Smooth muscle cell of the brain vasculature (primary cell): ENCODE data around the gene MFNG.
"Not testable (repeated sequence)": the region's sequence is repeated elsewhere in the genome, so short reads cannot be mapped to it uniquely, and the experiment has no call there.

Source experiments
- DNase-seq: peaks from one replicate; pipeline ENCODE4 v3.0.0-alpha.2; 2012; ENCODE audit warnings: low read depth, low spot score

MFNG gene

DNA sequence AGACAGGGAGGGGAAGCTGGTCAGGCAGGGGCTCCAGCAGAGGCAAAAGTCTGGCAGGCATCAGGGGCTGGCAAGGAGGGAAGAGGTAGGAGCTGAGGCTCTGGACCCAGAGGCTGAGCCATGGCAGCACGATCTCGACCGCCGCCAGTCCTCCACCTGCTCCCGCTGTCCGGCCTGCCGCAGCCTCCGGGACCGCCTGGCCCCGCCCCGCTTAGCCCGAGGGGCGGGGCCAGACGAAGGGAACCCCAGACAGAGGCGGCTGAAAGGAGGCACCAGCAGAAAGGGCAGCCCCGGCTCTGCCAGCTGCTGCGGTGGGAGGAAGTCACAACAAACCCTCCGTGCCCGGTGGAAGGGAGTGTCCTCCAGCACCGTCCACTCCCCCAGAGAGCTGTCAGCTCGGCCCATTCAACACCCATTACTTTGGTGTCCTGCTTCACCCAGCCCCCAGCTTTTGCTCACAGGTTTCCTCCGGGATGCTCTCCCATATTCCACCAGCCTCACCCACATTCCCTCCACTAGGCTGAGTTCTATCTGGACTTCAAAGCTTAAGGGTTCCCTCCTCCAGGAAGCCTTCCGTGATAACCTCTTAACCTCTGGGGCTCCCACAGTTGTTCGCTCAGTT lies at the start of gene MFNG:
Gene MFNG (minus strand): TSS at position 161 of the 622 bp plus-strand sequence. CDS start 207 bp downstream, outside the sequence.
- no peak for DNase-seq

DNA sequence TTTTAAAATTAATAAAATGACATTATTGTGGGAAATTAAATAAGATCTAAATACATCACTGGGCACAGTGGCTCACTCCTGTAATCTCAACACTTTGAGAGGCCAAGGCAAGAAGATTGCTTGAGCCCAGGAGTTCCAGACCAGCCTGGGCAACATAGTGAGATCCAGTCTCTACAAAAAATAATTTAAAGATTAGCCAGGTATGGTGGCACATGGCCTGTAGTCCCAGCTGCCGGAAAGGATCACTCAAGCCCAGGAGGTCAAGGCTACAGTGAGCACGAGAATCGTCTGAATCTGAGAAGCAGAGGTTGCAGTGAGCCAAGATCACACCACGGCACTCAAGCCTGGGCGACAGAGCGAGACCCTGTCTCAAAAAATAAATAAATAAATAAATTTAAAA lies 49.0 kb upstream of the MFNG start:
- no peak for DNase-seq

GRCh38 chr22:37534445-37534844 lies 48.3 kb upstream of the MFNG start:
- no peak for DNase-seq

- DNase-seq, result no peak
Measured at GRCh38 chr22:37533995-37534394, 47.8 kb upstream of the MFNG start.

DNA sequence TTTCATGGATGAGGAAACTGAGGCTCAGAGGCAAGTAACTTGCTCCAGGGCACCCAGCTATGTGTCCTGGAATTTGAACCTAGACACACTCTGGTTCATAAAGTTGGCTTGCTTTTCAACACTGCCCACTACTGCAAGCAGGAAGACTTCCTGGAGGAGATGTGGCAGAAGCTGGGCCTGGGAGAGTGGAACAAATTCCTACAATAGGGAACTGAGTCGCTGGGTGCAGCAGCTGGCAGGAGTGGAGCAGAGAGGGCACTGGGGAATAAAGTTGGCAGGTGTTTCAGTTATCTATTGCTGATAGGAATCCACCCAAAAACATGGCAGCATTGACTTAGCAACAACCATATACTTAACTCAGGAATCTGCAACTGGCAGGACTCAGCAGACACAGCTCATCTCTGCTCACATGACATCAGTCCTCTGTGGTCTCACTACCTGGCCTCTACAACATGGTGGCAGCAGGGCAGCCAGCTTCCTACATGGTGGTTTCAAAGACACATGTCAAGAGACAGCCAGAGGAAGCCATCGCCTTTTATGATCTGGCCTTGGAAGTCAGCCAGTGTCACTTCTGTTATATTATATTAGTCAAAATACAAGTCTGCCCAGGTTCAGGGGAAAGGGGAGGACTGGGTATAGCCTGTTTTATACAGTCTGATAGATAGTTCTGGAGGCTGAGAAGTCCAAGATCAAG lies 43.6 kb upstream of the MFNG start:
- no peak for DNase-seq

- not testable (repeated sequence) for DNase-seq
Measured at GRCh38 chr22:37527952-37528351, 41.8 kb upstream of the MFNG start.

- not testable (repeated sequence) for DNase-seq
Measured at GRCh38 chr22:37527081-37527752, 41.0 kb upstream of the MFNG start.

GRCh38 chr22:37526376-37526775 lies 40.2 kb upstream of the MFNG start:
- no peak for DNase-seq

GRCh38 chr22:37525746-37526350 lies 39.7 kb upstream of the MFNG start:
- no peak for DNase-seq

GRCh38 chr22:37525073-37525745 lies 39.0 kb upstream of the MFNG start:
- no peak for DNase-seq

DNA sequence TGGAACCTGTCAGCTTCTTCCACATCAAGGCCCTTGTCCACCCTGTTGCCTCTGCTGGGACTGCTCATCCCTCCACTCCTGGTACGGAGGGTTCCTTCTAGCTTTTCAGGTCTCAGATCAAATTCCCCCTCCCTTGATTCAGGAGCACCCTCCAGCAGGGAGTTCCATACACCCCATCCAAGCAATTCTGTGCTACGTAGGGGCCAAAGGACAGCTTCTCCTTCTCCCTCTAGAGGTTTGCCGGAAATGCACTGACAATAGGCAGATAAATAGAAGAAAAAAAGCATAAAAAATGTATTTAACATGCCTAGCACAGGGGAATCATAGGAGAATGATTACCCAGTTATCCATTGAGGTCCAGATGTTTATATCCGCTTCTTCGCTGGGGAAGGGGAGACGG lies 36.3 kb upstream of the MFNG start:
- DNase-seq, result no peak

DNA sequence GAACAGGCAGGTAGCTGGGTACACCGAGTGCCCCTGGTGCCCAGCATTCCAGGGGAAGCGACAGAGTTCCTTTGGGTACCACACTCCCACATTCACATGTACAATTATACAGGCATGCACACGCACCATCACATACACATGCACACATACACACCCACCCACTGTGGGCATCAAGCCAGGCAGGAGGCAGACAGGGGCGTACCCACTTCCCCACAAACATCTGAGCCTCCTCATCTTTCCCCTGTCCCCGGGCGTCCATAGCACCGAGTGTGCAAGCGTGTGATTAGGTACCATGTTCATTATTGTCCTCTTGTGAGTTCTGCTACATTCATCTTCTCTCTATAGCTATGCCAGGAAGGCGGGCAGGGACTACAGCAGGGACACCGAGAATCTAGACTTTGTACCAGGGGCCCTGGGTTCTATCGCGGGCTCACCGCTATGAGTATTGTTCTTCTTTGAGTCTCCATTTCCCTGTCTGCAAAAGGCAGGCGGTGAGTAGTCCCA lies 35.1 kb upstream of the MFNG start:
- no peak for DNase-seq

DNA sequence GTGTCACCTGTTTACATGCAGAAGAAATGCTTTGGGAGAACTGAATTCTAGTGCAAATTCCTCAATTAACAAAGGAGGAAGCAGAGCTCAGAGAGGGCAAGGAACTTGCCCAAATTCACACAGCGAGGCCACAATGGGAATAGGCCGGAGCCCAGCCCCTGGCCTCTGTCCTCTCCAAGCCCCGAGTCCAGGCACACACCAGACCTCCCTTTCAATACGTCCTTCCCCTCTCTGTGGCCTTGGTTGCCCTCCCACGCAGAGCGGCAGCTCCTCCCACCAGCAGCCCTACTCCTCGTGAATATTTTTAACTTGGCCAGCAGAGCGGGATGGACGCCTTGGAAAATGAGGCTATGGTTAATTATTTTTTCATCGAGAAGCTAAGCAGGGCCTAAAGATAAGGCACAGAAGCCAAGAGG lies 34.6 kb upstream of the MFNG start:
- no peak for DNase-seq

GRCh38 chr22:37519268-37520195 lies 33.3 kb upstream of the MFNG start, which contains the start of gene CARD10:
TSS of gene CARD10 (minus strand) at chr22:37519415. CDS start at chr22:37519200, 215 bp downstream.
- no peak for DNase-seq

- no peak for DNase-seq
Measured at GRCh38 chr22:37518509-37519267, 32.5 kb upstream of the MFNG start.

- DNase-seq, result no peak
Measured at GRCh38 chr22:37517826-37518450, 31.8 kb upstream of the MFNG start.

DNA sequence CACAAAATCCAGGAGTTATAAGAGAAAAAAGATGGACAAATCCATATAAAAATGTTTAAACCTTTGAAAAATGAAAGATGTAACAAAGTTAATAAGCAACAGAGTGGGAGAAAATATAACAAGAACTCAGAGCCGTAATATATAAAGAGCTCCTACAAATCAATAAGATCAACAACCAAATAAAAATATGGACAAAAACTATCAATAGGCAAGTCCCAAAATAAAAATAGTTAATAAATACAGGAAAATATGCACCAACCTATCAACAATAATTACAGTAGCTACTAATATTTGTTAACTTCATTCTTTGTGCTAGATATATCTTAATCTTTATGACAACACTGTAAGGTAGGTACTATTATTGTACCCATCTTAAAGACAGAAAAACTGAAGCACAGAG lies 30.3 kb upstream of the MFNG start:
- no peak for DNase-seq

GRCh38 chr22:37515901-37516300 lies 29.7 kb upstream of the MFNG start:
- no peak for DNase-seq

GRCh38 chr22:37514526-37515051 lies 28.4 kb upstream of the MFNG start:
- no peak for DNase-seq
